Fibroblast of villous mesenchyme (primary cell): Measurements from ENCODE around the gene LRCH1. TPM values are rescaled to one million over a fixed set of nuclear protein-coding genes. Genes with fewer than 3 reads are reported as not detected.

Source experiments
- DNase-seq: peaks from one replicate; pipeline ENCODE4 v3.0.0-alpha.2; 2010; ENCODE audit warnings: low read depth
- H3K4me3 ChIP-seq: 2 replicates; pipeline ENCODE4 v1.5.1; 2011; ENCODE audit warnings: low read depth, mild to moderate bottlenecking, low read length
- CTCF ChIP-seq: IDR thresholded peaks from 2 replicates; pipeline ENCODE4 v1.5.1; 2012; ENCODE audit warnings: low read depth, mild to moderate bottlenecking, low read length; ENCODE audit not compliant: insufficient read depth
- total RNA-seq: library from RNA; depleted of rRNA; stranded (reverse); fragments of >200 nt; gene quantifications from 2 replicates; pipeline ENCODE4 v1.2.3, GENCODE V29; 2012

Gene LRCH1
- total RNA-seq, 1 donor = 9.1 TPM

GRCh38 chr13:46607768-46608564 lies 55.0 kb downstream of the LRCH1 start:
- no peak for TF ChIP-seq CTCF
- H3K4me3 ChIP-seq = no peak overlapping the region
- DNase-seq = no peak

- H3K4me3 ChIP-seq = no peak overlapping the region
- DNase-seq = no peak
- no peak for TF ChIP-seq CTCF
These were observed 56.1 kb downstream of the LRCH1 start for GRCh38 chr13:46609052-46609451.

GRCh38 chr13:46609726-46610125 lies 56.8 kb downstream of the LRCH1 start:
- H3K4me3 ChIP-seq = no peak overlapping the region
- TF ChIP-seq CTCF = no peak
- no peak for DNase-seq

- no peak for DNase-seq
- no peak for TF ChIP-seq CTCF
These were observed 59.3 kb downstream of the LRCH1 start for GRCh38 chr13:46612267-46612666.

GRCh38 chr13:46613409-46614049 lies 60.6 kb downstream of the LRCH1 start:
- TF ChIP-seq CTCF = no peak
- DNase-seq = peak; percentile 69
- no peak overlapping the region for H3K4me3 ChIP-seq

More at GRCh38 chr13:46612267-46612666, 59.3 kb downstream of the LRCH1 start:
- H3K4me3 ChIP-seq = no peak overlapping the region

GRCh38 chr13:46614582-46614981 lies 61.6 kb downstream of the LRCH1 start:
- peak; percentile 26 for TF ChIP-seq CTCF
- H3K4me3 ChIP-seq = no peak overlapping the region
- peak; percentile 89 for DNase-seq
